GM19452 (cell line): ENCODE measurements around the gene SMIM29.
A peak's percentile ranks its signal among the peaks of the same experiment; 100 is the strongest.
"Not testable (repeated sequence)": the region's sequence is repeated elsewhere in the genome, so short reads cannot be mapped to it uniquely, and the experiment has no call there.

Experiments
- ATAC-seq: cut with Tn5 transposase; IDR thresholded peaks from one replicate; pipeline ENCODE4 v1.9.1; 2021; ENCODE audit not compliant: unreplicated experiment

Gene SMIM29

DNA sequence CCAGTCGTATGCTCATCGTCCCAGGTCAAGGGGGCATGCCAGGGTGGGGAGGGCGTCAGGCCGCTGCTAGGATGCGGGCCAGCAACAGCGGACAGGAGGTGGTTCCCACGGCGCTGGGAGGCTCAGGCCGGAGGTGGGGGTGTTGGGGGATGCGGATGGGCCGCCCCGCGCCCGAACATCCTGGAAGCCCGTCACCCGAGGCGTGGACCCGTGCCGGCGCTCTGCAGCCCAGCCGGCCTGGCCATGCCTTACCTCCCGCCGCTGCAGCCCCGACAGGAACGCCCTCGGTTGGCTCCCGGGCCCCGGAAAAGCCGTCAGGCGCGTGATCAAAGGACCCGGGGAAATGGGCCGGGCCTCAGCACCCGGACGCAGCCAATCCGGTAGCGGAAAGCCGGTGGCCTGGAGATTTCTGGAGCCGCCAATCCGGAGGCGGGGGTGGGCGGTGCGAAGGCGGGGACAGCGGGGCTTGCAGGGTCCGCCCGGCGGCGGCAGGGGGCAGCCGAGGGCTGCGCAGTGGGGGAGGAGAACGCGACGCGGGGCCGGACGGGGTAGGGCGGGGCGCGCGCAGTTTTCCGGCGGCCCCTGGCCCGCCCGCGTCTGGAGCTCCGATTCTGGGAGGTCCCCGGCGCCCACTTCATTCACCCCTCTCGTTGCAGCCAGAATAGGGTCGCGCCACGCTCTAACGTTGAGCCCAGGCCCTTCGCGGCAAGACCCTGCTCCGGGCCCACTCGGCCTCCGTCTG lies at the start of gene SMIM29:
Gene SMIM29 (minus strand): TSS at position 280 of the 742 bp plus-strand sequence. CDS start 1,215 bp downstream, outside the sequence.
- ATAC-seq = peak; percentile 88

DNA sequence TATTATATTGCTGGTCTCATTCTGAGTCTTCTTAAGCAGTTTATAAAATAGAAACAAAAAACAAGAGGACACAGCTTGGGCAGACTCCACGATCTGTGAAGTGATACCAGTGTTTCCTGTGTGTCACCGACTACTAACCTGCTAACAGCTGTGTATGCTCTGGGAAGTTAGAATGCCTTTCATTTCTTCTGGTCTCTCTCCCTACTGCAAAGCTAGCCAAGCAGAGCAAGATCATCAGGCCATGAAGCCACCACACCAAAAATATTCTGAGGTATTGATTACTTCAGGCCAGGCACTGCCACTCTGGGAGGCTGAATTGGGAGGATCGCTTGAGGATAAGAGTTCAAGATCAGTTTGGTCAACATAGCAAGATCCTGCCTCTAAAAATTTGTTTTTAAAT lies 46.9 kb upstream of the SMIM29 start:
- ATAC-seq = peak; percentile 87

DNA sequence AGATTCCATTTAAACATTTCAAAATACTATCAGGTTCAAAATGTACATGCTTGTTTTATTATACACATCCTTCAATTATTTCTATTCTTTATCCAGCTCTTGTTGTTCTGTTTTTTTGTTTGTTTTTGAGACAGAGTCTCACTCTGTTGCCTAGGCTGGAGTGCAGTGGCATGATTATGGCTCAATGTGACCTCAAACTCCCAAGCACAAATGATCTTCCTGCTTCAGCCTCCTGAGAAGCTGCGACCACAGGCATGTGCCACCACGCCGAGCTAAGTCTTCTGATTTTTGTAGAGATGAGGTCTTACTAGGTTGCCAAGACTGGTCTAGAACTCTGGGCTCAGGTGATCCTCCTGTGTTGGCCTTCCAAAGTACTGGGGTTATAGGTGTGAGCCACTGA lies 44.1 kb upstream of the SMIM29 start:
- ATAC-seq = no peak

DNA sequence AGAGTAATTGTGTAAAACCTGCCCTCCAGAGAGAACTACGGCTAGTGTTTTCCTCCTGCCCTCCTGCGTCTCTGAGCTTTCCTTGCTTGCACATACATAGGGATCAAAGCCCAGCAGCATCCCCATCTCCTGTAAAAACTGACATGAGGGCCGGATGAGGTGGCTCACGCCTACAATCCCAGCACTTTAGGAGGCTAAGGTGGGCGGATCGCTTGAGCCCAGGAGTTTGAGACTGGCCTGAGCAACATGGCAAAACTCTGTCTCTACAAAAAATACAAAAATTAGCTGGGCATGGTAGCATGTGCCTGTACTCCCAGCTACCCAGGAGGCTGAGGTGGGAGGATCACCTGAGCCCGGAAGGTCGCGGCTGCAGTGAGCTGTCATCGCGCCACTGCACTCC lies 40.3 kb upstream of the SMIM29 start:
- no peak for ATAC-seq

DNA sequence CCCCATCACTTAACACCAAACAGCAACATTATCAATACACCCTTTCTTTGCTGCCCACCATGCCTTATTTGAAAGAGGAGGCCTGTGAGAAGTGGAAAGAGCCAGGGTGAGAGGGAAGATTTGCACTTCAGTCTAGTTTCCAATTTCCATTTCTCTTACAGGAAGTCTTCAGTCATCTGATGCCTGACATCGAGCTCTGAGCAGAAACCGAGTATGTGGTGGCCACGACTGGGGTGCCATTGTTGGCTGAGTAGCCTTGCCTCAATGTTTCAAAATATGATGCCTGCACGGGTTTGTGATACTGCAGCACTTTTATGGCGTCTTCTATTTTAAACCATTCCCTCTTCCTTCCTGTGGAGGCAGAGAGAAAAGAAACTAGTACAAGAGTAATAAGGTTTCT lies 39.8 kb upstream of the SMIM29 start:
- no peak for ATAC-seq

DNA sequence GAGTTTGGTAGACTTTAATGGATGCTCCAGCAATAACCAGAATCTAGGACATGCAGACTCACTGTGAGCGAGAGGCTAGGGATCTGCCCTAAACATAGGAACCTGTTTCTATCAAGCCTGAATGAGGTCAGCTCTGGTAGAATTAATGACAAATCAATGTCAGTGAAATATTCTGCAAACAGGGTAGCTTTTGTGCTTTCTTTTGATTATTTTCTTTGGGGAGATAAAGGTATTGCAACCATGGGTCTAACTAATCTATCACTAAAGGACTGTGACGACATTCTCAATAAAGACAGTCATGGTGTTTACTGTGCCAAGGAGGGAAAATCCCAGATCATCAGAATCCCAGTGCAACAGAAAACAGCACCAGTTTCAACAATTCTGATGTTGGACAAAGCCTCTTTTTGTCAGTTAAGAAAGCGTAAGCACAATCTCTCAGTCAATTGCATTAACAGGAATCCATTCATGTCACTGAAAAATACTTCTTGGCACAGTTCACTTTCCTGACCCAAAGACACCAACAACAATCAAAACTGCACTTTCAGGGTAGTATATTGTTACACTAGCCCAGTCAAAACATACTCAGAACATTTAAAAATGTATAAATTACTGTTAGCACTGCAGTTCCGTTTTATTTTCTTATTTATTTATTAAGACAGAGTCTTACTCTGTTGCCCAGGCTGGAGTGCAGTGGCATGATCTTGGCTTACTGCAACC lies 36.8 kb upstream of the SMIM29 start:
- no peak for ATAC-seq

DNA sequence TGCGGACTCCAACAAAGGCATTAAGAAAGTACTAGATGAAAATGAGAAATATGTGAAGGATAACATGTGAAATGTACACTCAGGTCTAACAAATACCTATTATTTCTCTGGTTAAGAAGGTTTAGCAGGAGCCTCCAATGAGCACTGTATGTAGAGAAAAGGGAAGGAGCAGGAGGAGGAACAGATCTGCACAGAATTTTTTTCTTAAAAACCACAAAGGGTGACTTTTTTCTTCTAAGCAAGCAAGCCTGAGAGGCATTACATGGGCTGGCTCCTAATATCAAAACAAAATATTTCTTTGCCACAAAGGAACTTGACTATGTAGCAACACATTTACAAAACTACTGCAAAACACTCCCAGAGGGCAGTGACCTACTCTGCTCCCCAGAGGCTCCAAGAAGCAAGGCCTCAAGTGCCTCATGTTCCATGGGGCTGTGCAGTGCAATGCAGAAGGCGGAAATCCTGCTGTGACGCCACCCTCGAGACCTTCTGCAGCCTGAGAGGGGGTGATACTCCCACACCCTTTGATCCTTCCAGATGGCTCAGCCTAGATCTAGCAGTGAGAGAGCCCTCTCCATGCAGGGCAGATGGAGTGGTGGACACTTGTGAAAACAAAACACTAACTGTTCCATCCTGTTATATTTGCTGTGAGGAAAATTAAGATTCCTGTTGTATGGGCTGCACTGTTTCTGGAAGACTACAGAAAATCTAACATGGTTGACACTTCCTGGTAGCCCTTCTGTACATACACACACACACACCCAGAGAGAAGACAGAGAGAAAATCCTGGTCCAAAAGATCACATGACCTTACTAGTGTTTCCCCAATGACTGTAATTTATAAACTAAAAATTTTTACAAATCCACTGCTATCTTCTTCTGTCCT lies 36.0 kb upstream of the SMIM29 start:
- no peak for ATAC-seq

DNA sequence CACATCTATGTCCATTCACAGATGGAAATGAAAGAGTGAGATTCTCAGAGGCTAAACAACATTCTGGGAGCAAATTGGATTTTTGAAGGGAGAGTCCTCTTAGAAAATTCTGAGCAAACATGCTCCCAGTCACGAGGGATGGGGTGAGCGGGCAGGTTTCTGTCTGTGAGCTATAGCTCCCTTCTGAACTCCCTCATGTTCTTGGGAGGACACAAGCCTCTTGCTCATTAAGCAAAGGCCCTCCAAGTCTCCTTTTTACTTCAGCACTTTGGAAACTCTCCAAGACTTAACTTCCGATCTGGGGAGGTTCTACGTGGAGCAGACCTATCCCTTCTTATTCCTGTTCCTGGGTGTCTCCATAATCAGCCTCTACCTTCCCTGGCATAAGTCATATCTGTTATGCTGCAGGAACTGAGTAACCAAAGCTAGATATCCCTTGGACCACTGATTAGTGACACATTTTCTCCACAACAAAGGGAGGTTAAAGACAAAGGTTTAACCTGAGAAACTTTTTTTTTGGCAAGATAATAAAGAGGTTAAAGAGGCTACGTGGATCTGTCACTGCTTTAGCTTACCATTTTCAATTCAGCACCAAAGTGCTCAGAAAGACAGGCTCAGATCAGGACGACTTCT lies 33.0 kb upstream of the SMIM29 start:
- ATAC-seq = no peak

DNA sequence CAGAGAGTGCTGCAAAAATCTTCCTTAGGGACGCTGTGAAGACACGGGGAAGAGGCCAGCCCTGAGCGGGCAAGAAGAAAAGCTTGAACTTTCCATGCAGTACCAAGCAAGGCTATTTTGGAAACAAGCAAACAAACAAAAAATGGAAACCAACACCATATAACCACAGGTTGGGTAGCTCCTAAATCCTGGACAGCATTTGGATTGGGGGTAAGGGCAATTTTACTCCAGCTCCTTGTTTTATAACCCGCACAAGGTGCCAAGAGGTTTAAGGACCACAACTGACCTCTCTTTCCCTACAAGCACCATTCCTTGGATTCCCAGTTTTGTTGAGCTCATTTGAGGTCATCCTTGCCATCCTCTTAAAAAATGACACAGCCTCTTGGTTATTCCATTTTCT lies 31.4 kb upstream of the SMIM29 start:
- no peak for ATAC-seq

DNA sequence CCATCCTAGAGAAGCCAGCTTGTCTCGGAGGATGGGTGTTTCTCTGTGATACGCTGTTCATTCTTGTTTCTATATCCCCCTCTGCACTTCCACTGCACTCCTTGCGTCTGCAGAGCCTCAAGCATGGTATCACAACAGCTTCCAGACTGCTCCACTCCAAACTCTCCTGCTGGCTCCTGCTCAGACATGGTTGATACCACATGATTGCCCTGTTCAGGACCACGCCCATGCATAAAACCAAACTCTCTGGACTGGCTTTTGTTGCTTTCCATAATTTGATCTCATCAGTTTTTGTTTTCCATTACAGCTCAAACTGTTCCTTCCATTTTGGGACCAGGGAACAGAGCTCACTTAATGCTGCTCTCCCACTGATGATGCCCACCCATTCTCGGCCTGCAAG lies 30.0 kb upstream of the SMIM29 start:
- no peak for ATAC-seq

DNA sequence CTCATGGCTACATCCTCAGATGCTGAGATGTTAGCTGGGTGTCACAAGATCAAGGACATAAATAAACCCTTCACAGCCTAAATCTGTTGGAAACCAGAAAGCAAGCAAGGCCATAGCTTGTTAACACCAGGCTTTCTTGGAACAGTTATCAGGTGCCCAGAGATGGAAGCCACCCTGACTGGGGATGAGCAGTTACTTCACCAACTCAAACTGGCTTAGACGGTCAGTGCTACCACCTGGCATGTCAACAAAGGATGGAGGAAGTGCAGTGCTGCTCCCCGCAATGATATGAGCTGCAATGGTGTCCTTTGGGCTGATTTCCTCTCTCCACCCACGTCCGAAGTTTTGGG lies 28.9 kb upstream of the SMIM29 start:
- no peak for ATAC-seq

DNA sequence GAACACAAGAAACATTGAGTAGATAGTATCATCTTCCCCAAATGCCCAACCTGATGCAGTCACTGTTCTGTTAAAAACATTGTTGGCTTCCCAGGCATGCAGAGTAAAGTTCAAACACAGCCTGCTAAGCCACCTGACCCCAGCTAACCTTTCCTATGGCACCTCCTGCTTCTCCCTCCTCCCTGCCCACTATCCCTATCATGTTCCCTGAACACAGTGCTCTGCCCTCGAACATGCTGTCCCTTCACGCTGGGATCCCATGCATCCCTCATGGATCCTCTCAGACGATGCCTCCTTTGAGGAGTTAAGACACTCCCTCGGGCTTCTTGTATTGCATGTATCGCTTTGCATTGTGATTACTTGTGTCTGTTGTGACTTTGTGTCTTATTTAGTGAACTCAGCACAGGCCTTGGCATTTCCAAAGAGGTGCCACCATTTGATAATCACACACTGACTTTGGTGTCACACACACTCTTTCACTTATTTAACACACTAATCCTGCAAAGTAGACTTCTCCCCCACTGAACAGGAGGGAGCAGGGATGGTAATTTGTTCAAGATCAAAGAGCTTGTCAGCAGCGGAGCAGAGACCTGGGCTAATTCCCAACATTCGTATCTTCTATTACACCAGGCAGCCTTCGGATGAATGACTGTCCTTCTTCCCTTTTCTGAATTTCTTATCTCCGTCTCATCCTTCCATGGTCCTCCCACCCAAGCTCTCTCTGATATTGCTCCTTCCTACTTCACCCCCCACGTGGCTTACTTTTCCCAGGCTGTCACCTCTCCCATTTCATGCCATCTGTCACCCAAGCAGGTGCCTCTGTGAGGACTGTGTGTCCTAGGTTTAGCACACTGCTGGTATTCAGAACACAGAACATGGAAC lies 28.3 kb upstream of the SMIM29 start:
- ATAC-seq = no peak

DNA sequence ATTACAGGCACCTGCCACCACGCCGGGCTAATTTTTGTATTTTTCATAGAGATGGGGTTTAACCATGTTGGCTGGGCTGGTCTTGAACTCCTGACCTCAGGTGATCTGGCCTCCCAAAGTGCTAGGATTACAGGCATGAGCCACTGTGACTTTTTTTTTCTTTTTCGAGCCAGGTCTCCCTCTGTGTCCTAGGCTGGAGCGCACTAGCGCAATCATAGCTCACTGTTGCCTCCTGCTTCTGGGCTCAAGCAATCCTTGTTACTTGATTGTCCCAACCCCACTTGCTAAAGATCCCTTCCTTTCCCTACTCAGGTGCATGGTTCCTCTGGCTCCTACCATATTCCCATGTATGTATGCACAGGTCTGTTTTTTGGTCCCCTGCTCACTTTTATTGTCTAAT lies 27.4 kb upstream of the SMIM29 start:
- ATAC-seq = no peak

DNA sequence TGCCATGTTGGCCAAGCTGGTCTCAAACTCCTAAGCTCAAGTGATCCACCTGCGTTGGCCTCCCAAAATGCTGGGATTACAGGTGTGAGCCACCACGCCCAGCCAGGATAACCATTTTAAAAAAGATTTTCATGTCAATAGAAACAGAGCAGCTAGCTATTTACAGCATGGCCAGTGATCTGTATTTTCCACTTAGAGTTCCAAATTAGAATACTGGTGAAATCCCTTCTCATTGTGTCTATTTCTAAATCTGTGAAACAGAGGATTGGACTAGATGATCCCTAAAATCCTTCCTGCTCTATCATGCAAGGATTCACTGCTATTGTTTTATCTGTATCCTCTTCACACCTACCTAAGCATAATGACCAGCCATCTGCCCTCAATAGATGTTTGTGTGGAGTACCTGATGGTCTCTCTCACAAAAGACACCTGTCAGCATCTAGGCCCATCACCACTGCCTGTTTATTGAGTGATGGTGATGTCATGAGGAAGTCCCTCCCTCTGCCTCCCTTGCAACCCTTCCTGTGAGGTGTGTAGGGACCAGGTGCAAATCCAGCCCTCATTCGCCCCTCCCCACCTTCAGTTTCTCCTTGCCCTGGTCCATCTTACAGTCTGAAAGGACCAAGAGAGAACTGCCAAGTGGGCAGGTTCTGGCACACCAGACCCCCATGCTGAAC lies 26.5 kb upstream of the SMIM29 start:
- ATAC-seq = no peak

DNA sequence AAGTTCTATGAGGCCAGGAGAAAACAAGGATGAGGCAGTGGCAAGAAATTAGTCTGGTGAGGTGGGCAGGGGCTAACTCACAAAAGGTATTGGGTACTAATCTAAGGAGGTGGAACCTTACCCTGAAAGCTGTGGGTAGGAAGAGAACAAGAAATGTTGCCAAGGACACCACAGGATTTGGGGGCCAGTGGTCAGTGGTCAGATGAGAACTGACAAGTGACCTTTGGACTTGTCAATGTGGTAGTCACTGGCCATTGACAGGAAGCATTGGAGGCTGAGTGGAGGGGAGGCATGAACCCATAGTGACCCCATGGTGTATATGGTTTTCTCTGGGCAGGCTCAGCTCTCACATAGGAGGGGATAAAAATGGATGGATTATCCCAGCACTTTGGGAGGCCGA lies 25.3 kb upstream of the SMIM29 start:
- ATAC-seq = no peak

DNA sequence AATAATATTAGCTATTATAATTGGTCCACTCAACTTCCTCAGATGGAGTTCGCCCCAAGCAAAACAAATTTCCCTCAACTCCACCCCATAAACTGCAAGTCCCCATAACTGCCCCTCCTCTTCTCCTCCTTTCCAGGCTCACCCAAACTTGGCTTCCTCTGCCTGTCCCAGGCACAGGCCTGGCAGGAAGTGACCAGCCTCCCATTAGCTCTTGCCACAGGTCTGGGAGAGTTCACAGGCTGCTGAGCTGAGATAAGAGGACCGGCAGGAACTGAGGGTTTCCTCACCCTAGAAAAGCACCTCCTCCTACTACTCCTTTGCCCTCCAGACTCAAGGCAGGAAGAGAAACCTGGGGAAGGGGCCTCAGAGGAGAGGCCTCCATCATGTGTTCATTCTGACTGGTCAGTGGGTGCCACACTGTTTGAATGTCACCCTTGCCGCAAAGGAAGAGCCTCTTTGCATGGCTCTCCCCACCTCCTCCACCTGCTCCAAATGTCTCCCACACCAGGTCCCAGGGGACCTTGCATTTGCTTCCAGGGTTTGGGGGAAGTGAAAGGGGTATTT lies 24.5 kb upstream of the SMIM29 start:
- ATAC-seq = no peak

DNA sequence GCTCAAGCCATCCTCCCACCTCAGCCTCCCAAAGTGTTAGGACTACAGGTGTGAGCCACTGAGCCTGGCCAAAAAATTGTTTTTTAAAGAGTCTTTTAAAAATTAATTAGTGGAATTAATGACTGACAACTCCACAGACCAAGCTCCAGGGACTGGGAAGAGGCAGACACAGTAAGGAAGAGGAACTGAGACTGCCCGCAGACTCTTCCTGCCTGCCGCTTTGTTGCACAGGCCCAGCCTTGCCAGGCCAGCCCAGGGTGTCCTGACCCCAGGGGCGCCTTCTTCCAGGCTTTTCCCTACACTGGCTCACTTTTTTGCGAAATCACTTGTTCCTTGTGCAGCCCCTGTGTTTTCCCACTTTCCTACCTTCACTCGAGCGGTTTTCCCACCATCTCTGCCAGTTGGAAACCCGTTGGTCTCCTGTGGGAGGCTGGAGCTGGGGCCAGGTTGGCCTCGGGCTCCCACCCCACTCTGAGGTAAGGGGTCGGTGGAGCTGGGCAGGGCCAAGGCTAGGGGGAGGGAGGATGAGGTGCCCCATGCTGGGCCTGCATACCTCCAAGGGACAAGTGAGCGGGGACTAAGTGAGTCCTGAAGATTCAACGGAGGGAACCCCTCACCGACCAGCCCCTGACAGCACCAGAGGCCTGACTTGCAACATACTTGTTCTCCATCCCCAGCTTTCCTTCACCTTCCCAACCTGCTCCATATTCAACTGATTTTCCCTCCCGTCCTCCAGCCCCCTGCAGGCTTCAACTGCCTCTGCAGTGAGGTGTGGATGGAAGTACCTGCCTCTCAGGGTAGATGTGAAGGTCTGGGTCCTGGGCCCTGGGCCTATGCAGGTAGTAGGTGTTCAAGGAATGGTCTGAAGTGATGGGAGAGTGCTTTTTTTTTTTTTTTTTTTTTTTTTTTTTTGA lies 23.5 kb upstream of the SMIM29 start:
- no peak for ATAC-seq

DNA sequence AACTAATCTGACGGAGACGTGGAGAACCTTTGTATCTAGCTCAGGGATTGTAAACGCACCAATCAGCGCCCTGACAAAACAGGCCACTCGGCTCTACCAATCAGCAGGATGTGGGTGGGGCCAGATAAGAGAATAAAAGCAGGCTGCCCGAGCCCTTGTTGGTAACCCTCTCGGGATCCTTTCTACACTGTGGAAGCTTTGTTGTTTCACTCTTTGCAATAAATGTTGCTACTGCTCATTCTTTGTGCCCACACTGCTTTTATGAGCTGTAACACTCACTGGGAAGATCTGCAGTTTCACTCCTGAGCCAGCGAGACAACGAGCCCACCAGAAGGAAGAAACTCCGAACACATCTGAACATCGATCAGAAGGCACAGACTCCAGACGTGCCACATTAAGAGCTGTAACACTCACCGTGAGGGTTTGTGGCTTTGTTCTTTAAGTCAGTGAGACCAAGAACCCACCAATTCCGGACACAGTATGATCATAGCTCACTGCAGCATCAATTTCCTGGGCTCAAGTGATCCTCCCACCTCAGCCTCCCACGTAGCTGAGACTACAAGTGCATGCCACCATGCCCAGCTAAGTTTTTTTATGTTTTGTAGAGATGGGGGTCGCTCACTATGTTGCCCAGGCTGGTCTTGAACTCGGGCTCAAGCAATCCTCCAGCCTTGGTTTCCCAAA lies 21.0 kb upstream of the SMIM29 start:
- ATAC-seq = not testable (repeated sequence)
